HG03159 (cell line): ENCODE measurements around the gene MYH1.

Source experiments
- ATAC-seq: cut with Tn5 transposase; IDR thresholded peaks from one replicate; pipeline ENCODE4 v1.9.1; 2021; ENCODE audit warnings: mild to moderate bottlenecking, moderate library complexity; ENCODE audit not compliant: unreplicated experiment

Gene MYH1

GRCh38 chr17:10492004-10492403 is 26.3 kb downstream of the MYH1 start:
- ATAC-seq = no peak

- no peak for ATAC-seq
Observed at GRCh38 chr17:10482252-10482651, 36.1 kb downstream of the MYH1 start.

- no peak for ATAC-seq
Observed at GRCh38 chr17:10477701-10478100, 40.6 kb downstream of the MYH1 start.

DNA sequence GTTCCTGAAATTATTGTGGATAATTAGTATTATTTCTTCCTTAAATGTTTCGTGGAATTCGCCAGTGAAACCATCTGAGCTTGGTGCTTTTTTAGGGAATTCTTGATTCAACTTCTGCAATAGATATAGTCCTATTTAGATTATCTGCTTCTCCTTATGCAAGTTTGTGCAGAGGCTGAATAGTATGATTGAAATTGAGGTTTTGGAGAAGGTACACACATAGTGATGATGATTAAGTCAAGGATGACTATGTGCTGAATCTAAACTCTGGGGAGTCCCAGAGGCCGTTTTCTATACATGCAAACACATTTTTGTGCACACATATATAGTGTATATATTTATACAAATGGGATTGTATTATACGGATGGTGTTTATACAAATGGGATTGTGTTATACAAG is 43.8 kb downstream of the MYH1 start:
- no peak for ATAC-seq

GRCh38 chr17:10471858-10472257 is 46.5 kb downstream of the MYH1 start:
- no peak for ATAC-seq

- ATAC-seq = no peak
Observed at GRCh38 chr17:10469459-10469858, 48.9 kb downstream of the MYH1 start, which contains the start of gene MYH4. Gene MYH4, minus strand, starts transcription at chr17:10469559. Its CDS starts 2,814 bp downstream, at chr17:10466745.

- no peak for ATAC-seq
Observed at GRCh38 chr17:10463402-10463801, 54.9 kb downstream of the MYH1 start.

- ATAC-seq = no peak
Observed at GRCh38 chr17:10460062-10460461, 58.3 kb downstream of the MYH1 start.

DNA sequence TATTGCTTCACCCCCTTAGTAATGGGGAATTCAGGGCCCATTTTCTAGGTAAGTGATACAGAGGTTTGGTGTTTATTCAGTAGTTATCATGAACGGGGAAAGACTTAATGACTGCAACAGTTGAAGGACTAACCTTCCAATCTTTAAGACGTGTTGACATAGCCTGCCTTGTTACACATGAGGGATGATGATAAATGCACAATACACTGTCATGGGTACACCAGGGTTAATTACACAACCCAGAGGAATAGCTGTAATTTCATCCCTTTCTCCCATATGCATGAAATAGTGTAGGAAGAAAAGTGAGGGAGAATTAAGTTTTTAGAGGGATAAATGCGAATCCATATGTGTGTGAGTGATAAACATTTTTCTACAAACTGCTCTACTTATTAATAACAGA is 59.6 kb downstream of the MYH1 start:
- ATAC-seq = no peak

DNA sequence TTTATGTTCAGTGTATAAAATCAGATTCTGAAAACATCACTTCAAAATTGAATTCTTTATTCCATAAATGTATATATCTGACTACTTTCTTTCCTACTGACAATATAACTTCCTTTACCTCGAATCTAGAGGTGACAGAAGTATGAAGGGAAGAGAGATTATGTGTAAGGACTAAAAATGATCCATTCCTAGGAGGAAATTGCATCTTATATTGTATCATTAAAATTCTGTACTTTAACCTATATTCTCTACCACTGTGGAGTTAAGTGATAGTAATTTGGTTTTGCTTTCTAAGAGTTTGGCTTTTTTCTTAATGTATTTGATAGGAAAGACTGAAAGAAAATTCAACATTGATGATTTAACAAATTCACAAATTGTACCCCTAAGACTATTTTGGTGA is 60.4 kb downstream of the MYH1 start:
- no peak for ATAC-seq

- no peak for ATAC-seq
Observed at GRCh38 chr17:10447026-10447931, 71.1 kb downstream of the MYH1 start.
